Neural progenitor cell (in vitro differentiated cells): Measurements from ENCODE around the gene CCDC149.

Experiments used
- CTCF ChIP-seq: fragments of 200-600 bp; sonication (generic); IDR thresholded peaks from 2 replicates; pipeline ENCODE4 v1.5.1; 2017; ENCODE audit warnings: antibody characterized with exemption, mild to moderate bottlenecking
- EZH2phosphoT487 ChIP-seq: fragments of 200-600 bp; sonication (generic); IDR thresholded peaks from 2 replicates; pipeline ENCODE4 v1.6.1; 2017; ENCODE audit warnings: antibody characterized with exemption

- no peak for TF ChIP-seq CTCF
- TF ChIP-seq EZH2phosphoT487 = no peak
Measured at GRCh38 chr4:24799544-24800324, 113.1 kb downstream of the CCDC149 start.
